Suprapubic skin (tissue), 3 donors: Measurements from ENCODE around the gene FCRL1.

Experiments used
- POLR2A ChIP-seq, 2 donors: fragments of 450-650 bp; IDR thresholded peaks; one replicate each; pipeline ENCODE4 v1.6.1; 2017; ENCODE audit warnings: antibody characterized with exemption in 2 of 2, mild to moderate bottlenecking in 2 of 2, moderate library complexity in 2 of 2
- TF ChIP-seq, protein P1 (sequence below), 2 donors: fragments of 200-600 bp in 1 of 2; fragments of 450-650 bp in 1 of 2; sonication (generic) in 1 of 2; IDR thresholded peaks; one replicate each; pipeline ENCODE4 v1.5.1; 2016 to 2019; ENCODE audit warnings: antibody characterized with exemption in 2 of 2, mild to moderate bottlenecking in 1 of 2, moderate library complexity in 1 of 2

- TF ChIP-seq, protein P1, sequence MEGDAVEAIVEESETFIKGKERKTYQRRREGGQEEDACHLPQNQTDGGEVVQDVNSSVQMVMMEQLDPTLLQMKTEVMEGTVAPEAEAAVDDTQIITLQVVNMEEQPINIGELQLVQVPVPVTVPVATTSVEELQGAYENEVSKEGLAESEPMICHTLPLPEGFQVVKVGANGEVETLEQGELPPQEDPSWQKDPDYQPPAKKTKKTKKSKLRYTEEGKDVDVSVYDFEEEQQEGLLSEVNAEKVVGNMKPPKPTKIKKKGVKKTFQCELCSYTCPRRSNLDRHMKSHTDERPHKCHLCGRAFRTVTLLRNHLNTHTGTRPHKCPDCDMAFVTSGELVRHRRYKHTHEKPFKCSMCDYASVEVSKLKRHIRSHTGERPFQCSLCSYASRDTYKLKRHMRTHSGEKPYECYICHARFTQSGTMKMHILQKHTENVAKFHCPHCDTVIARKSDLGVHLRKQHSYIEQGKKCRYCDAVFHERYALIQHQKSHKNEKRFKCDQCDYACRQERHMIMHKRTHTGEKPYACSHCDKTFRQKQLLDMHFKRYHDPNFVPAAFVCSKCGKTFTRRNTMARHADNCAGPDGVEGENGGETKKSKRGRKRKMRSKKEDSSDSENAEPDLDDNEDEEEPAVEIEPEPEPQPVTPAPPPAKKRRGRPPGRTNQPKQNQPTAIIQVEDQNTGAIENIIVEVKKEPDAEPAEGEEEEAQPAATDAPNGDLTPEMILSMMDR (IDR thresholded peaks at IDR 0.05) = no peak
- no peak for TF ChIP-seq POLR2A (IDR thresholded peaks at IDR 0.05)
Measured at GRCh38 chr1:157813269-157813668, 6.7 kb downstream of the FCRL1 start.
